Suprapubic skin (tissue), 4 donors: ENCODE results near the gene CDYL2. TPM values are rescaled to one million over a fixed set of nuclear protein-coding genes. Genes with fewer than 3 reads are reported as not detected.

ENCODE experiments used
- DNase-seq, 2 donors: peaks; one replicate each; pipeline ENCODE4 v3.0.0-alpha.2; 2019; ENCODE audit warnings: low spot score in 2 of 2
- H3K27ac ChIP-seq: fragments of 200-600 bp; sonication (generic); one replicate; pipeline ENCODE4 v1.5.1; 2019
- H3K27me3 ChIP-seq: fragments of 200-600 bp; sonication (generic); one replicate; pipeline ENCODE4 v1.5.1; 2019
- H3K36me3 ChIP-seq: fragments of 200-600 bp; sonication (generic); one replicate; pipeline ENCODE4 v1.5.1; 2019
- H3K4me1 ChIP-seq: fragments of 200-600 bp; sonication (generic); one replicate; pipeline ENCODE4 v1.5.1; 2019
- H3K4me3 ChIP-seq: fragments of 200-600 bp; sonication (generic); one replicate; pipeline ENCODE4 v1.5.1; 2019; ENCODE audit warnings: mild to moderate bottlenecking
- H3K9me3 ChIP-seq: fragments of 200-600 bp; sonication (generic); one replicate; pipeline ENCODE4 v1.5.1; 2019
- CTCF ChIP-seq, 2 donors: fragments of 200-600 bp in 1 of 2; fragments of 450-650 bp in 1 of 2; sonication (generic) in 1 of 2; IDR thresholded peaks; one replicate each; pipeline ENCODE4 v1.5.1; 2016 to 2019; ENCODE audit warnings: antibody characterized with exemption in 2 of 2, mild to moderate bottlenecking in 1 of 2, moderate library complexity in 1 of 2
- EP300 ChIP-seq: sonication (generic); formaldehyde crosslinking; IDR thresholded peaks from one replicate; pipeline ENCODE4 v1.6.1; 2017; ENCODE audit warnings: antibody characterized with exemption
- POLR2A ChIP-seq, 2 donors: fragments of 450-650 bp; IDR thresholded peaks; one replicate each; pipeline ENCODE4 v1.6.1; 2017; ENCODE audit warnings: antibody characterized with exemption in 2 of 2, mild to moderate bottlenecking in 2 of 2, moderate library complexity in 2 of 2
- POLR2AphosphoS5 ChIP-seq, 3 donors: sonication (generic); formaldehyde crosslinking; IDR thresholded peaks; one replicate each; pipeline ENCODE4 v1.6.1; 2017; ENCODE audit warnings: antibody characterized with exemption in 3 of 3
- WGBS: methylation state at CpG from one replicate; pipeline ENCODE4 v1.1.5; 2018; 5-methylcytosine and 5-hydroxymethylcytosine counted together
- total RNA-seq, 4 donors: library from RNA; depleted of rRNA; stranded (reverse); fragments of >200 nt; gene quantifications; one replicate each; pipeline ENCODE4 v1.1.0, GENCODE V29; 2016

The CDYL2 gene
- total RNA-seq, 4 donors from 2014 or later, result 2.8 to 8.2 (median 3.9) TPM

- peaks cover 7% of the 10 kb centered on the region for H3K9me3 ChIP-seq
- no peak for TF ChIP-seq EP300
- no peak for TF ChIP-seq POLR2A (IDR thresholded peaks at IDR 0.05)
- TF ChIP-seq CTCF (IDR thresholded peaks at IDR 0.05), result no peak
- no peak for TF ChIP-seq POLR2AphosphoS5 (IDR thresholded peaks at IDR 0.05)
- no peaks in the 10 kb centered on the region for H3K4me1 ChIP-seq
- 84% methylated on average over 19 of the region's 19 CpGs for WGBS
- H3K36me3 ChIP-seq, result no peaks in the 10 kb centered on the region
- no peak overlapping the region for H3K4me3 ChIP-seq
- no peak for DNase-seq
- H3K27me3 ChIP-seq, result no peaks in the 10 kb centered on the region
- no peak overlapping the region for H3K27ac ChIP-seq
Measured at GRCh38 chr16:80776856-80777255, 27.5 kb downstream of the CDYL2 start.

GRCh38 chr16:80775450-80775849 is 28.9 kb downstream of the CDYL2 start:
- 98% methylated on average over 1 of the region's 1 CpG for WGBS
- no peak for DNase-seq
- Histone ChIP-seq H3K4me3 (no peak overlapping the region), H3K9me3 (peaks cover 19% of the 10 kb centered on the region), H3K36me3 (no peaks in the 10 kb centered on the region), H3K27me3 (no peaks in the 10 kb centered on the region), H3K27ac (no peak overlapping the region), H3K4me1 (no peaks in the 10 kb centered on the region)
- TF ChIP-seq EP300 (no peak), POLR2AphosphoS5 (IDR thresholded peaks at IDR 0.05) (no peak), CTCF (IDR thresholded peaks at IDR 0.05) (no peak), POLR2A (IDR thresholded peaks at IDR 0.05) (no peak)

GRCh38 chr16:80766798-80767197 is 37.6 kb downstream of the CDYL2 start:
- no peaks in the 10 kb centered on the region for H3K4me1 ChIP-seq
- TF ChIP-seq CTCF (IDR thresholded peaks at IDR 0.05) (no peak), POLR2AphosphoS5 (IDR thresholded peaks at IDR 0.05) (no peak), EP300 (no peak), POLR2A (IDR thresholded peaks at IDR 0.05) (no peak)
- H3K9me3 ChIP-seq, result peaks cover 16% of the 10 kb centered on the region
- H3K27ac ChIP-seq, result no peak overlapping the region
- no peak overlapping the region for H3K4me3 ChIP-seq
- DNase-seq, result no peak
- no peaks in the 10 kb centered on the region for H3K36me3 ChIP-seq
- WGBS, result 91% methylated on average over 1 of the region's 1 CpG
- no peaks in the 10 kb centered on the region for H3K27me3 ChIP-seq

- no peak for TF ChIP-seq POLR2AphosphoS5 (IDR thresholded peaks at IDR 0.05)
- no peak for TF ChIP-seq CTCF (IDR thresholded peaks at IDR 0.05)
- no peak for TF ChIP-seq EP300
- TF ChIP-seq POLR2A (IDR thresholded peaks at IDR 0.05), result no peak
Measured at GRCh38 chr16:80759419-80760162, 44.8 kb downstream of the CDYL2 start.

GRCh38 chr16:80754476-80754875 is 49.9 kb downstream of the CDYL2 start:
- TF ChIP-seq CTCF (IDR thresholded peaks at IDR 0.05), result no peak
- no peak for TF ChIP-seq POLR2AphosphoS5 (IDR thresholded peaks at IDR 0.05)
- no peak for TF ChIP-seq EP300
- TF ChIP-seq POLR2A (IDR thresholded peaks at IDR 0.05), result no peak
- H3K4me3 ChIP-seq, result no peak overlapping the region
- H3K27ac ChIP-seq, result no peak overlapping the region
- H3K36me3 ChIP-seq, result no peaks in the 10 kb centered on the region
- WGBS, result 91% methylated on average over 5 of the region's 5 CpGs
- DNase-seq, result no peak
- H3K27me3 ChIP-seq, result no peaks in the 10 kb centered on the region
- H3K9me3 ChIP-seq, result no peaks in the 10 kb centered on the region
- peaks cover 2% of the 10 kb centered on the region for H3K4me1 ChIP-seq

More at GRCh38 chr16:80759419-80760162, 44.8 kb downstream of the CDYL2 start:
- Histone ChIP-seq H3K4me3 (no peak overlapping the region), H3K4me1 (no peaks in the 10 kb centered on the region), H3K27ac (no peak overlapping the region), H3K9me3 (no peaks in the 10 kb centered on the region), H3K27me3 (no peaks in the 10 kb centered on the region), H3K36me3 (no peaks in the 10 kb centered on the region)
- no peak for DNase-seq
- WGBS, result 81% methylated on average over 6 of the region's 6 CpGs
